Measurements from ENCODE around the gene RPE.

RPE gene

GRCh38 chr2:210003359-210003758, 921 bp downstream of the RPE start:
- no peak for DNase-seq

GRCh38 chr2:210004881-210005280, 2.4 kb downstream of the RPE start:
- DNase-seq = no peak

GRCh38 chr2:210007895-210008294, 5.5 kb downstream of the RPE start:
- DNase-seq = no peak

- DNase-seq = no peak
Measured at GRCh38 chr2:210009126-210009525, 6.7 kb downstream of the RPE start.

- DNase-seq = no peak
Measured at GRCh38 chr2:210009896-210010295, 7.5 kb downstream of the RPE start.

GRCh38 chr2:210020138-210020537, 17.7 kb downstream of the RPE start:
- DNase-seq = no peak

GRCh38 chr2:210022824-210023223, 20.4 kb downstream of the RPE start:
- DNase-seq = no peak

GRCh38 chr2:210027608-210028007, 25.2 kb downstream of the RPE start:
- DNase-seq = no peak

GRCh38 chr2:210028178-210028577, 25.7 kb downstream of the RPE start:
- DNase-seq = no peak

GRCh38 chr2:210034087-210034683, 31.7 kb downstream of the RPE start:
- DNase-seq = no peak

- DNase-seq = no peak
Measured at GRCh38 chr2:210035679-210036078, 33.2 kb downstream of the RPE start.

- DNase-seq = no peak
Measured at GRCh38 chr2:210038078-210038477, 35.6 kb downstream of the RPE start.

GRCh38 chr2:210046851-210047500, 44.5 kb downstream of the RPE start:
- DNase-seq = no peak

- DNase-seq = no peak
Measured at GRCh38 chr2:210049831-210050230, 47.4 kb downstream of the RPE start.

GRCh38 chr2:210050885-210051284, 48.4 kb downstream of the RPE start:
- no peak for DNase-seq

GRCh38 chr2:210054696-210055095, 52.3 kb downstream of the RPE start:
- DNase-seq = no peak

GRCh38 chr2:210055825-210056224, 53.4 kb downstream of the RPE start:
- DNase-seq = no peak

GRCh38 chr2:210063306-210063705, 60.9 kb downstream of the RPE start:
- no peak for DNase-seq

All from islet precursor cell (in vitro differentiated cells).